ENCODE data around the gene CTNNA3.

Gene CTNNA3

DNA sequence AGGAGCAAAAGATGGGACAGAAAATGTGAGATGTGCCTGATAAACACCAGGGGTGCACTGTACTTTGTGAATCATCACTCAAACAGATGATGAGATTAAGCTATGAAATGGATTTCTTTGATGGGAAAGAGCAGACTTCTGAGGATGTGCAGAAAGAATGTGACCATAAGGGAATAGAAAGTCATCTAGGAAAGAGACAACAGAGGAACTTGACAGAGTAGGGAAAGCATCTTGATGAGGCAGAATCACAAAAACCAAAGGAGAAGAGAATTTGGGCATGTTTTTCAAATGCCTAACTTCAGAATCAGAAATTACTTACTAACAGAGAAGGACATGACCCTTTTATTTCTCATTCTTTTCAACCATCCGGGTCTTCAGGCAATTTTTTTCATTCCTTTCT, 852.6 kb downstream of the CTNNA3 start:
- no peak for DNase-seq

DNA sequence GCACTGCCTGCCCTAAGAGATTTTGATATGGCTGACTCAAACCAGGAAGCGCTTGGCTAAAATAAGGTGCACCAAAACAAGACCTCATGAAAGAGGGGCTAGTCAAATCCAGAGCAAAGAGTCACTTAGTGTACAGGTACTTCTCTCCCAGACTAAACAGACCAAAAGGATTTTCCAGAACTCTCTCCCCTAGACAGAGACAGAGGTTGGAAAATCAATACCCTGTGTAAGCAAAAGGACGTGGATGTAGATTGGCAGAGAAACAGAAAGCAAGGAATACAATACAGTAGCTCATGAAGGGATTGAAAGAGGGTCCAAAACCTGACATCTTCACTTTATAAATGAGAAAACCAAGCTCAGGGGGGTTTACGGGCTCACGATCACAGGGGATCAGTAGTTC, 853.1 kb downstream of the CTNNA3 start:
- no peak for DNase-seq

DNA sequence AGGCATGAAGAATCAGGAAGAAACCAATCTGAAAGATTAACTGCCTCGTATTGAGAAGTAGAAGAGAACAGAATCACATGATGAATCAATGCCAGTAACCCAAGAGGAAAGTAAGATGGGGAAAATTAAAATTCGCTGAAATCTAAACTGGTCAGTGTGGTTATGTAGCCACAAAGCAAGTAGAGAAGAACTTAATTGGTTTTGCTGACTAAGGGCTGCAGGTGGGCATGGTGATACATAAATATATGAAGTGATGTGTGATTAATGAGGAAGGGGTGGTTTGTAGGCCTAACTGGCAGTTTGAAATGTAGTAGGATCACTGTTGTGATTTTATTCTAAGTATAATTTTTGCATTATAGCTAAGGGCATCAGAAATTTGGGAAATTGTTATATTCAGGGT, 853.6 kb downstream of the CTNNA3 start:
- no peak for DNase-seq

DNA sequence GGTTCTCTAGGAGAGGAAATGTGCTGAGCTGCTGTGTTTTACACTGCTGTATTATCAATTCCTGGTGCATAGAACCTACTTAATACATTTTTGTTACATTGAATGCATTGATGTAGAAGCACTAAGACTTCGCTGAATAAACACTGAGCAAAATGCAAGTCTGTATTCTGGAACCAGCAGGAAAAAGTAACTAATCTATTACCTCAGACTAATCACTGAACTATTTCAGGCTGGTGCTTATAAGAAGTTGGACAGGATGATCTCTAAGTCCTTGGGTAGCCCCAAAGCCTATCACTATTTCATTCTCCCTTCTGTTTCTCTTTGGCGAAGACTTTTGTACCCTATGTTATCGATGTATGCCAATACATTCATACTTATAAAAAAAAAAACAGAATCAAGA, 857.3 kb downstream of the CTNNA3 start:
- DNase-seq: no peak

DNA sequence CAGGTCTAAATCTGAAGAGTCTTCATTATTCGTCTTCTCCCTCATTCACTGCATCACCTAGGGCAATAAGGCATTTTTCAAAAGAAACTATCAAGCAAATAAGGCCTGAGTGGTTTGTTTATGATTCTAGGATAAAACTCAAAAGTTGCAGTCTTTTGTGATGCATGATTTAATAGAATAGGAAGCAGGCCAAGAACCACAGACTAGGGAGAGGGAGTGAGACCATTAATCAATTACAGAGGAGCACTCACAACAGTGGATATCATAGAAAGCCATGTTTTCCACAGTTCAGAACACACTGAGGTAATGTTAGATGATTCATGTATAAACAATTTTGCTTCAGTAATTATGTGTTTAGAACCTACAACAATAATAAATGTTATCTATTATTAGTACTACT, 858.0 kb downstream of the CTNNA3 start:
- no peak for DNase-seq

DNA sequence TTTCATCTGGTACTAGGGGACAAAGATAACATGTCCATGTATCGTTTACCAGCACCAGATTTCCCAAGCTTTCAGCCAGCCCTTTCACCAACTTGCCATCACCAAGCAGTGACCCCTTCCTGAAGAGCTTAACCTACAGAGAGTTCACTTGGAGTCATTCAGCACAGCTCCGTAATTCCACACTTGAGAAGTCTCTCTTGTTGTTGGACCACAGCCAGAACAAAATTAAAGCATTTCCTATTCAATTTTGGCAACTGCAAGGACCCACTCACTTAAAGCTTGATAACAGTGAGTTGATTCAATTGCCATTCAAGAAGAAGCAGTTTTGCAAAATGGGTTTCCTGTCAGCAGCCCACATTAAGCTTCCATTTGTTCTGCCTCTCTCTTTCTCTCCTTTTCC, 858.7 kb downstream of the CTNNA3 start:
- DNase-seq: no peak

DNA sequence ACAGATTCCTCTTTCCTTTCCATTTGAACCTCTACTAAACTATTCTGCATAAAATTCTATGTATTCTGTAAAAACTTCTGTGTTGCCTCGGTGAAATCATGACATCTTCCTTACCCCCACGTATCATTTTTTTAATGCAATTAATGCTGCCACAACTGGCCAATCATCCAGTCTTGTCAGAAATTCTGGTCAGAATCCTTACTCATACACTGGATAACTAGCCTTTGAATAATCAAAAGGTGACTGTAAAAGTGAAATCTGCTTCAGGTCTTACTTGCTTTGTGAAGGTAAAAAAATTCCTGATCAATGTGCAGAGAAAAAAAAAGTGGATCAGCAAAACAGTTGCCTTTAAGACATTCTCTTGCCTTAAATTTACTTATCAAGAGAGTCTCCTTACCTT, 859.2 kb downstream of the CTNNA3 start:
- DNase-seq: no peak

DNA sequence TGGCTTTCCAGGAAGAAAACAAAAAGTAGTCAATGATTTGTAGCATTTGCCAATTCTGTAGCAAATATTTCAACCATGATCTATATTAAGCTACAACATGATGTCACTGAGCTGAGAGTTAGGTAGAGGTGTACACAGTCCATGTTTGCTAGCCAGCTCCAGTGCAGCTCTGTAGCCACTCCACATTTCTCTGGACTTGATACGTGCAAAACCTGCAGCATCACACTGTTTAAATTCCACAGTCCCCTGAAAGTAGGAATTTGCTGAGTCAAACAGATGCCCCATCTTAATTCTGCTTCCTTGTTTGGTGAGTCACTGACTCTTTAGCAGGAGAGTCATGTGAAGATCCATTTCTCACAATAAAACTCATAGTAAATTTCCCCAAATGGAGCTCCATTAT, 859.9 kb downstream of the CTNNA3 start:
- DNase-seq: no peak

DNA sequence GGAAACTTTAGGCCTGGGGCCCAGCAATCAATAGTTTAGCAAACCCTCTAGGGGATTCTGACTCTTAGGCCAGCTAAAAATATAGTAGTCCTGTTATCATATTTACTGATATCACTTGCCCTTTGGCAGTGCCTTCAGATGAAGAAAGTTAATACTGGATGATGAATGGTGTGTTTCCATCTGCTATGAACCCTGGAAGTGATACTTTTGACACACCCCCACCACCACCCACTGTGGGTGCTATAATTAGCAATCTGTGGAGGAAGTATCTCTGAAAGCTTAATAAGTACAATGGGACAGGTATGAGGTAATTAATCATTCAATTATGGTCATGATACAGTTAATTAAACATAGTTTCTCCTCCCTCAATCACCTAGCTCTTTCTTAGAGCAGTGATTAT, 860.6 kb downstream of the CTNNA3 start:
- no peak for DNase-seq

DNA sequence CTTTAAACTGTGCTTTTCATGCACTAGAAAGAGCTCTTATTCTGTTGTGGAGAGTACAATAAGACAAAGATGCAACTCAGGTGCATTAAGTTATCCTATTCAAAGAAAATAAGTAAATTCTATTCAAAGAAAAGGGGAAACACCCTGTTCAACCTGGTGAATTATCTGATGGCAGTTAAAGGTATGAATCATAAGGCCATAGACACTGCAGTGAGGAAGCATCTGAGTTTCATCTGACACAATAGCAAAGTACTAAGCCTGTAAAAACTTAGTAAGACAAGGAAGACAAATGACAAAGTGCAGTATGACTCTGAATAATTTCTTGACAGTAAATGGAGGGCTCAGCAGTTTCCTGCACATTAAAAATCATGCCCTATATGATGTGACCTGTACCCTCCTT, 861.2 kb downstream of the CTNNA3 start:
- DNase-seq: no peak

DNA sequence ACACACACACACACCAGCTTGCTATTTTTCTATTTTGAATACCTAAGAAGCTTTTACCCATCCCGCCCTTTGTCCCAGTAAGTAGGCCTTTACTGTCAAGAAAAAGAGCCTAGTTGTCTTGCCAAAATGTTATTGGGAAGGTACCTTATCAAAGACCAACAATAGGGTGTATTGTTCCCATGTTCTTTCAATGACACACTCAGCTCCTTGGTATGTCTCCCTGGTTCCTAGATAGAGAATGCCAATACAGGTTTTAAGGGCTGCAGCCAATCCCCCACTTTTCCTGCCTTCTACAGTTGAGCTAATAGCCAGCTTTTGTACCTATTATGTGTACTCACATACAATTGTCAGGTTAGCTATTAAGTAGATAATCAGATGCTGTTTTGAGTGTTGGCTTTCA, 862.1 kb downstream of the CTNNA3 start:
- DNase-seq: no peak

DNA sequence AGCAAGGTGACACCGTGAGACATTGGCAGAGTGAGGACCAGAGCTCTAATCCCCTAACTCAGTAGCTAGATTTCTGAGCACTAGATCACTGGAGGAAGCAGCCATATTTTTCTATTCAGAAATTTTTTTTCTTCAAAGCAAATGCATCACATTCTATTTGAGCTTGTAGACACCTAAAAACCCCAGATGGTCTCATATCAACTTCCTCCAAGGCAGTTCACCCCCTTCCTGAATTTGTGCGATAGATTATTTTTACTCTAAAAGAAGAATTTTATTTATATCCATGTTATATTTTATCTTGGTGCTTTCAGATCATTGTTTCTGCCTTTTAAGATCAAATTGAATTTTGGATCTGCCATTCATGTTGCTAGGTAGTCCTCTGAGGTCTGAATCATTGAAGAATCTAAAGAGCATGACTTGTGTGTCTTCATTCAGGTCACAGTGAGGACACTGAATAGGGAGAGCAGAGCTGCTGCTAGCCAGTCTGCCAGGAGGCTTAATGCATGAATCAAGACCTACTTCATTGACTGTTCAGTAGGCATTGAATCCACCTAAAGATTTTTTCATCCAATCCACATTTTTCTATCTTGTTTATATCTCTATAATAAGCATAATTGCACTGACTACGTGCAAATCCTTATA, 863.1 kb downstream of the CTNNA3 start:
- no peak for DNase-seq

DNA sequence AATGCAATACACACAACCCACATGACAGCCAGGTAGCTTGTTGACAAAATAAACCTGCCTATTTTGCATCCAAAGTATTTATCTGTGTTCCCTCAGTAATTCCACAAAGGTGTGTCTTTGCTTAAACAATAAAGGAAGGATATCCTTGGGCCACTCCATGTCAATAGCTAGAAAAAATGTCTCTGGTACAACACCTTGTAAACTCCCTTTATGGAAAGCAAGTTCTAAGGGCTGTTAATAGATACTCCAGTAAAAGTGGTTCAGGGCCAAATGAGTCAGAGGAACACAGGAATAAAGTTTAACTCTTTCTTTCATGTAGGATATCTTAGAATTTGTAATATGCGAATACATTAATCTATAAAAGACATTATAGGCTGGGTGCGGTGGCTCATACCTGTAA, 867.0 kb downstream of the CTNNA3 start:
- DNase-seq: no peak

DNA sequence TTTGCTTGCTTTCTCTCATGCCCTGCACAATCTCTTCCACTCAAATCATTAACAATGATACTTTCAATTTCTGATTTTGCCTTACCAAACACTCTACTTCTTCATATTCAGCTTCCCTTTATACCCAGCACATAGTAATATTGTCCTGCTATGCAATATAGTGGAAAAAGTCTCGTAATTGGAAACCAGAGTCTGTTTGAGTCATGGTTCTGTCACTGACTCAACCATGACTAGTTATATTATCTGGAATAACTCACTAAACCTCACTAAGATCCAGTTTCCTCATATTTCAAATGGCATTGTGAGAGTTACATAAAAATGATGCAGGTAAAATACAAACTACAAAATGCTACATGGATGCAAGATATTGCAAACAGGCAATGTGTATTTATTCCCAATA, 868.6 kb downstream of the CTNNA3 start:
- no peak for DNase-seq

DNA sequence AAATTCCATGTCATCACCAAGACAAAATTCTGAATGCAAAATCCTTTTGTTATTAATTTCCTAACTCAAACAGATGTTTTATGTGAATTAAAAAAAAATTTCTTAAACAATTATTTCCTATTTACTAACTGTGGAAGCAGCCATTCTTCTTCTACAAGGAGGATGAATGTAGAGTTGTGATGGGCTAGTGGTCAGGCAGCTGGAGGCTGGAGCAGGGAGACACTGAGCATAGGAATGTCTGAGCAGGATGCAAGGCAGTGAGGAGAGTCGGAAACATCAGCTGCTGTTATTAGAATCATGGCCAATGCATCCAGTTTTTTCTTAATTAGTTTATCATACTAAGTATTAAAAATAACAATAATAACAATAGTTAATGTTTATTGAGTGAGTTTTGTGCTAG, 872.7 kb downstream of the CTNNA3 start:
- no peak for DNase-seq

DNA sequence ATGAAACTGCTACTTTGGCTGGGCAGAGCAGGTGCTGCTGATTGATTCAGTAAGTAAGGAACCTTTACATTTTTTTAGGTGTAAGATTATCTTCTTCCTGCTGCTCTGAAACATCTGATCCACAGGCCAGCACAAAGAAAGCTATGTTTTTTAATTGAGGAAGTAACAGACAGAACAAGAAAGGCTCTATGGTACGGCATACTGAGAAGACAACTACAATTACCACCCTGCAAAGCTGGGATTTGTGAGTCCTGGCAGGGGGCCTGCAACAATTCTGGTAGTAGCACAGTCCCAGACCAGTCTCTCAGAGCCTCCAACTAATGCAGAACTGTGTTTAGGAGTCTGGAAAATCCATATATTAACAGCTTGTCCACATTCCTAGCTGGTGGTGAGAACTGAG, 873.2 kb downstream of the CTNNA3 start:
- DNase-seq: no peak

DNA sequence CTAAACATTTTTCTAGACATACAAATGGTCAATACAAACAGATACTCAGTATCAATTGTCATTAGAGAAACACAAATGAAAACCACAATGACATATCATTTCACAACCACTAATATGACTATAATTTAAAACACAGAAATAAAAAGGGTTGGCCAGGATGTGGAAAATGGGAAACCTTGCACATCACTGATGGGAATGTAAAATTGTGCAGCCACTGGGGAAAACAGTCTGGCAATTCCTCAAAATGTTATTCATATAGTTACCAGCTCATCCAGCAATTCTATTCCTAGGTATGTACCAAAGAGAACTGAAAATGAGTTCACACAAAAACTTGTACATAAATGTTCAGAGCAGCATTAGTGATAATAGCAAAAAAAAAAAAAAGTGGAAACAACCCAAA, 876.3 kb downstream of the CTNNA3 start:
- no peak for DNase-seq

DNA sequence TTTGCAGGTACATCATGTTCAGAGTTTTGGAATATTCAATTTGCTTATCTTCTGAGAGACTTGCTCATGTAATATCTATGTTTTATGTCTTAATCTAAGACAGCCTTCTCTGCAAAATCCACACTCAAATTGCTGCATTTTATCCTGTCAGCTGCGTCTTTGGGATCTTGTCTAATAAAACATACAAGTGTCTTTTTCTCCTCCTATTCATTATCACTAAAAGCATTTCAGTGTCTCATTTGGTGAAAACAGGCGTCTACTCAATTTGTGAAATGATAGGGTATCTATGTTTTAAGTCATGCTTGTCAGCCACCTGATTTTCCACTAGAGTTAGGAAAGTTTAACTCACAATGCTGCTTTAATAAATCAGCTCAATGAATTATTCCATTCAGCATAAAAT, 882.9 kb downstream of the CTNNA3 start:
- DNase-seq: no peak

DNA sequence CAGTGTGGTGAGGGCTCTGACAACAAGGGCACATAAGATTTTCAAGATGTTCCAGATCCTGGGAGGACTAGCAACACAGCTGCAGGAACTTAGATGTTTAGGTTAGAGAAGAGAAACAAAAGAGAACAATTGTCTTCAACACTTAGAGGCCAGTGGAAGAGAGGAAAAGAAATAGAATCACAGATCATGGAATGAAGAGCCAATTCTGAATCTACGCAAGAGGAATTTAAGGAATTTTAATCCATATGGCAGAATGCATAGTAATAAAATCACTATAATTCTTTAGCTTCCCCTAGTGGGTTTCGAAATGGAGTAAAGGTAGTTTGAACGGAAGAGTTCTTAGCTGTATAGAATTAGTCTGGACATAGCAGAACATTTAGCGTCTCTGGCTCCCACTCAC, 884.8 kb downstream of the CTNNA3 start:
- DNase-seq: no peak

DNA sequence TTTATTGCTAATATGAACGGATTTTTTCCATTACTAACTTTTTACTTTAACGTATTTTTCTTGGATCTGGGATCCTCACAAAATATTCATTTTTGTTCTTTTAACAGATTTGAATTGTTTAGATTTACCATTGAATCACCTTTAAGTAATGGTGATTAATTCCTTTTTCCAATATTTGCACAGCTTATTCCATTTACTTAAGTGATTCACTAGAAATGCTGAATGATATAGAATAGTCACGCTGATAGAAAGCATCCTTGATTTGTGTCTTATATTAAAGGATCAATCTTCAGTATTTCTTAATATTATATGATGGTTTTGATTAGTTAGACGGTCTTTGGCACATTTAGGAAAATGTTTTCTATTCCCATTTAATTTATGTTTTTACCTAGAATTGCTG, 886.6 kb downstream of the CTNNA3 start:
- no peak for DNase-seq

DNA sequence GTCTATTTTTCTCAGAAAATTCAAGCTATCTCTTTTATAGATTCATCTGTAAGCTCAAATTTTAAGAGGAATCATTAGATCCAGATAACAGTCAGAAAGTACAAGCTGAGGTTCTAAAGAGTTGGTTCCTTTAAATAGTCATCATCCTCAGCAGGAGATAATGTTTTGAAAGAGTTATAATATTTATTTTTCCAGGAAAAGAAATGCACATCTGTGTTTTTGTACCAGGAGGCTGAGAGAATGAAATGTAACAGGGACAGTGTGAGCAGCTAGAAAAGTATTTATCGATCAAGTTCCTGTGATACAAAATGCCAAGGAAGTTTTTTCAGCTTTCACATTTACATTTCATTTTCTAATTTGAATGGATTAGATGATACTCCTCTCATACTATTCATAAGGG, 890.4 kb downstream of the CTNNA3 start:
- no peak for DNase-seq

DNA sequence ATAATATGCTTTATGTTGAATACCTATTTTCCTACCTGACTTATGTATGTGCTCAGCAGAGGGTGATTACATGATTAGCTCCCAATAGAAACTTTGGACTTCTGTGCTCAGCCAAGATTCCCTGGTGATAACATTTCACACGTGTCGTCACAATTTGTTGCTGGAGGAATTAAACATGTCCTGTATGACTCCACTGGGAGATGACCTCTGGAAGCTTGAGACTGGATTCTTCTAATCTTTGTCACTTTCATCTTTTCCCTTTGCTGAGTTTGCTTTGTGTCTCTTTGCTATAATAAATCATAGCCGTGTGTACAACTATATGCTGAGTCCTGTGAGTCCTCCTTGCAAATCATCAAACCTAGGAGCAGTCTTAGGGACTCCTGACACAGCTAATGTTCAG, 891.0 kb downstream of the CTNNA3 start:
- DNase-seq: no peak

DNA sequence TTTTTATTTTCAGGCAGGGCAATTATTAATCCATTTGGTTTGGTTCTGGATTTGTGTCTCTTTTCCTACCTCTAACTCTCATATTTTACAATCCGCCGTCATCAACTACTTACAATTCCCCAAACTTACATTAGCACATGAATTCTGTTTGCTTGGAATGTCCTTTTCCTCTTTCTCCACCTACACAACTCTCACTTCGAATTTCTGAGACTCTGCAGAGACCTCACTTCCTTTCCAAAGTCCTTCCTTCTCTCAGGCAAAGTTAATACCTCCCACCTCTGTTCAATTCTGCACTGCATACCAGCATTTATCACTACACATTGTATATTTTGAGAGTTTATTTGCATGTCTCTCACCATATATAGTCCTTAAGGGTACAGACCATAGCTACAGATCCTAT, 892.8 kb downstream of the CTNNA3 start:
- DNase-seq: no peak

DNA sequence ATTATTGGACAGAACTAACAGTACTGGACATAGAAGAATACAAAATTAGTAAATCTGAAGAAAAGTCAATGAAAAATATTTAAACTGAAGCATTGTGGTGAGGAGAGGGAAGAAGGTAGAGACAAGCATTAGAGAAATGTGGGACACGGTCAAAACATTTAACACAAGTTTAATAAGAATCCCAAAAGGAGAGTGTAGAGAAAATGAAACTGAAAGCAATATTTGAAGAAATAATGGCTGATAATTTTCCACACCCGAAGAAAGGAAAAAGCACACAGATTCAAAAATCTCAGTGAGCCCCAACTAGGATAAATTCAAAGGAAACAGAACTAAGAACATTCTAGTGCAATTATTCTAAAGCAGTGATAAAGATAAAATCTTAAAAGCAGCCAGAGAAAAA, 896.5 kb downstream of the CTNNA3 start:
- no peak for DNase-seq

DNA sequence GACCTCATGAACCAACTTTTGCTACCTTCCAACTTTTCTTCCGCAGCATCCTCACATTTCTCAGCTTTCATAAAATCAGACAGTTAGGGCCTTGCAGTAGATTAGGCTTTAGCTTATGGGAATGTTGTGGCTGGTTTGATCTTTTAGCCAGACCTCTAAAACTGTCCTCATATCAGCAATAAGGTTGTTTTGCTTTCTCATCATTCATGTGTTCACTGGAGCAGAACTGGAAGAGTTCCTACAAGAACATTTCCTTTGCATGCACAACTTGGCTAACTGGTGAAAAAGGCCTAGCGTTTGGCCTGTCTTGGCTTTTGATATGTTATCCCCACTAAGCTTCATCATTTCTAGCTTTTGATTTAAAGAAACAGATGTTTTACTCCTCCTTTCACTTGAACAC, 900.1 kb downstream of the CTNNA3 start:
- DNase-seq: no peak

DNA sequence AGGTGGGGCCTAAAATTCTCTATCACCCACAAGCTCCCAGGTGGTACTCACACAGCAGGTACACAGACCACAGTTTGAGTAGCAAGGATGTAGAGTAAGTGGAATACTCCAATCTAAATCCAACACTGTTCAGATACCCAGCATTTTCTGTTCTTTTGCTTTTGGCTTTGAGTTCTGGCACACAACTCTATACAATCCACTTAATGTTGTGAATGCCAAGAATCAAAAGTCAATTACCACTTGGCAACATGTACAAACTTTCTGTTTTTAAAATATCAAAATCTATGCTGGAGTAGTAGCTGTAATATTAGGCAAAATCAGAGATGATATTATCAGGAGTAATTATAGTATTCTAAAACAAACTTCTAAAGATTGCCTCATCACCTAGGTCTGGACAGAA, 903.6 kb downstream of the CTNNA3 start:
- no peak for DNase-seq
